Suprapubic skin (tissue), 4 donors: ENCODE data around the gene MADD. TPM values are rescaled to one million over a fixed set of nuclear protein-coding genes. Genes with fewer than 3 reads are reported as not detected.
A peak's percentile ranks its signal among the peaks of the same experiment; 100 is the strongest.

ENCODE experiments used
- DNase-seq, 2 donors: peaks; one replicate each; pipeline ENCODE4 v3.0.0-alpha.2; 2019; ENCODE audit warnings: low spot score in 2 of 2
- H3K27ac ChIP-seq: fragments of 200-600 bp; sonication (generic); one replicate; pipeline ENCODE4 v1.5.1; 2019
- H3K27me3 ChIP-seq: fragments of 200-600 bp; sonication (generic); one replicate; pipeline ENCODE4 v1.5.1; 2019
- H3K36me3 ChIP-seq: fragments of 200-600 bp; sonication (generic); one replicate; pipeline ENCODE4 v1.5.1; 2019
- H3K4me1 ChIP-seq: fragments of 200-600 bp; sonication (generic); one replicate; pipeline ENCODE4 v1.5.1; 2019
- H3K4me3 ChIP-seq: fragments of 200-600 bp; sonication (generic); one replicate; pipeline ENCODE4 v1.5.1; 2019; ENCODE audit warnings: mild to moderate bottlenecking
- H3K9me3 ChIP-seq: fragments of 200-600 bp; sonication (generic); one replicate; pipeline ENCODE4 v1.5.1; 2019
- EP300 ChIP-seq: sonication (generic); formaldehyde crosslinking; IDR thresholded peaks from one replicate; pipeline ENCODE4 v1.6.1; 2017; ENCODE audit warnings: antibody characterized with exemption
- POLR2A ChIP-seq, 2 donors: fragments of 450-650 bp; IDR thresholded peaks; one replicate each; pipeline ENCODE4 v1.6.1; 2017; ENCODE audit warnings: antibody characterized with exemption in 2 of 2, mild to moderate bottlenecking in 2 of 2, moderate library complexity in 2 of 2
- POLR2AphosphoS5 ChIP-seq, 3 donors: sonication (generic); formaldehyde crosslinking; IDR thresholded peaks; one replicate each; pipeline ENCODE4 v1.6.1; 2017; ENCODE audit warnings: antibody characterized with exemption in 3 of 3
- WGBS: methylation state at CpG from one replicate; pipeline ENCODE4 v1.1.5; 2018; 5-methylcytosine and 5-hydroxymethylcytosine counted together
- total RNA-seq, 4 donors: library from RNA; depleted of rRNA; stranded (reverse); fragments of >200 nt; gene quantifications; one replicate each; pipeline ENCODE4 v1.1.0, GENCODE V29; 2016
- TF ChIP-seq, protein P1 (sequence below), 2 donors: fragments of 200-600 bp in 1 of 2; fragments of 450-650 bp in 1 of 2; sonication (generic) in 1 of 2; IDR thresholded peaks; one replicate each; pipeline ENCODE4 v1.5.1; 2016 to 2019; ENCODE audit warnings: antibody characterized with exemption in 2 of 2, mild to moderate bottlenecking in 1 of 2, moderate library complexity in 1 of 2

The MADD gene
- total RNA-seq, 4 donors from 2014 or later, result 47.1 to 91.1 (median 71.3) TPM

DNA sequence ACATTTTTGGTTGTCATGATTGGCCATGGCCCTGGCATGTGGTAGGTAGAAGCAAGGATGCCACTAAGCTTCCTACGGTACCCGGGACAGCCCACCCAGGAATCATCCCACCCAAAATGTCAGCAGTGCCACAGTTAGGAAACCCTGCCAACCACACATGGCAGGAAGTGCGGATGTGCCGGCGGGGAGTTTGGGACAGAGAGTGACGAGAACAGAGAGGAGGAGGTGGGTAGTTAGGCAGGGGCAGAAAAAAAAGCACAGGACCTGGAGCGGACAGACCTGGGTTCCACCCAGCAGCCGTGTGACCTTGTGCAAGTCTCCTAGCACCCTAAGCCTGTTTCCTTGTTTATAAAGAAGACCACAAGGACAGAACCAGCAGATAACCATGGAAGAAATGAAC is 105.1 kb downstream of the MADD start:
- Histone ChIP-seq H3K4me3 (no peak overlapping the region), H3K27ac (no peak overlapping the region)
- 71% methylated on average over 8 of the region's 8 CpGs for WGBS

DNA sequence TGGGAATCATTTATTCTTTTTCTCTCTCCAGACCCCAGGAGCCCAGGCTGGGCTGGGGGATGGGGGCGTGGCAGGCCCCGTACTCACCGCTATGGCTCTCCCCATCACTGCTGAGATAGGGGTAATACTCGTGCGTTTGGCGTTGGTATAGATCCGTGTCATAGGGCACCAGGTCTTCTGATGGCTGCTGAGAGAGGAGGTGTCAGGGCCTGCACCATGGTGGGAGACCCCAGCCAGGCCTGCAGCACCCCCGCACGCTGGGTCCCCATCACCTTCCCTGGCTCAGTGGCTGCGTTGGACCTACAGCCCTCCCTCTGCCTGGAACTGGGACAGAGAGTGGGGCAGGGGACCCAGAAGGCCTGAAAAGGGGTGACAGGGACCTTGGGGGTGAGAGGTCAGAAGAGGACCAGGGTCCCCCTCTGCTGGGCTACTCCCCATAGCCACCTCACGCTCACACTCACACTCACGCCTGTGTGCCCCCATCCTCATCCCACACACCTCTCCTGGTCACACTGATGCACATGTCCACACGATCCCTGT is 105.7 kb downstream of the MADD start:
- DNase-seq, result no peak
- H3K4me3 ChIP-seq, result peak overlapping the region; percentile 42
- TF ChIP-seq POLR2A (IDR thresholded peaks at IDR 0.05) (no peak), EP300 (no peak), POLR2AphosphoS5 (IDR thresholded peaks at IDR 0.05) (no peak)
- TF ChIP-seq, protein P1, sequence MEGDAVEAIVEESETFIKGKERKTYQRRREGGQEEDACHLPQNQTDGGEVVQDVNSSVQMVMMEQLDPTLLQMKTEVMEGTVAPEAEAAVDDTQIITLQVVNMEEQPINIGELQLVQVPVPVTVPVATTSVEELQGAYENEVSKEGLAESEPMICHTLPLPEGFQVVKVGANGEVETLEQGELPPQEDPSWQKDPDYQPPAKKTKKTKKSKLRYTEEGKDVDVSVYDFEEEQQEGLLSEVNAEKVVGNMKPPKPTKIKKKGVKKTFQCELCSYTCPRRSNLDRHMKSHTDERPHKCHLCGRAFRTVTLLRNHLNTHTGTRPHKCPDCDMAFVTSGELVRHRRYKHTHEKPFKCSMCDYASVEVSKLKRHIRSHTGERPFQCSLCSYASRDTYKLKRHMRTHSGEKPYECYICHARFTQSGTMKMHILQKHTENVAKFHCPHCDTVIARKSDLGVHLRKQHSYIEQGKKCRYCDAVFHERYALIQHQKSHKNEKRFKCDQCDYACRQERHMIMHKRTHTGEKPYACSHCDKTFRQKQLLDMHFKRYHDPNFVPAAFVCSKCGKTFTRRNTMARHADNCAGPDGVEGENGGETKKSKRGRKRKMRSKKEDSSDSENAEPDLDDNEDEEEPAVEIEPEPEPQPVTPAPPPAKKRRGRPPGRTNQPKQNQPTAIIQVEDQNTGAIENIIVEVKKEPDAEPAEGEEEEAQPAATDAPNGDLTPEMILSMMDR (IDR thresholded peaks at IDR 0.05), result no peak
- H3K9me3 ChIP-seq, result no peaks in the 10 kb centered on the region
- 94% methylated on average over 4 of the region's 13 CpGs for WGBS
- no peak overlapping the region for H3K27ac ChIP-seq
- no peaks in the 10 kb centered on the region for H3K36me3 ChIP-seq
- no peaks in the 10 kb centered on the region for H3K27me3 ChIP-seq
- H3K4me1 ChIP-seq, result peaks cover 8% of the 10 kb centered on the region

More for the DNA sequence above, 105.1 kb downstream of the MADD start:
- Histone ChIP-seq H3K27me3 (no peaks in the 10 kb centered on the region), H3K4me1 (peaks cover 8% of the 10 kb centered on the region), H3K9me3 (no peaks in the 10 kb centered on the region), H3K36me3 (no peaks in the 10 kb centered on the region)
- TF ChIP-seq POLR2A (IDR thresholded peaks at IDR 0.05), result no peak
- TF ChIP-seq, protein P1 (IDR thresholded peaks at IDR 0.05), result no peak
- no peak for TF ChIP-seq POLR2AphosphoS5 (IDR thresholded peaks at IDR 0.05)
- TF ChIP-seq EP300, result no peak
- DNase-seq, result no peak

DNA sequence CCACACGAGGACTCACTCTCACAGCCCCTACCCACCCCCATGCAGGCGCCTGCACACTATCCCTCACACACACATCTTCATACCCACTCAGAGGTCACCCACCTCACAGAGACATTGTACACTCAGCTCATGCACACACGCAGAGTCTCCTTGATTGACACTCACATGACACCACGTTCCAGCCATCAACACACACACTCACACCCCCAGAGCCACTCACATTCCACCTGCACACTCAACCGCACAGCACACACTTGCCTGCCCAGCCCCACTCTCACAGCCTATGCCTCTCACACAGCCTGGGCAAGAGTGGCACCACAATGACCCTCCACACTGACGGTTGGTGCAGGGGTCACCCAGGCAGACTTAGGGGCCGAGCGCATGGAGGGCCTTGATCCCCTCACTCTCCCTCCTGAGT is 106.2 kb downstream of the MADD start:
- DNase-seq, result no peak
- no peak for TF ChIP-seq POLR2A (IDR thresholded peaks at IDR 0.05)
- TF ChIP-seq, protein P1 (IDR thresholded peaks at IDR 0.05), result no peak
- no peak for TF ChIP-seq POLR2AphosphoS5 (IDR thresholded peaks at IDR 0.05)
- no peak for TF ChIP-seq EP300
- H3K9me3 ChIP-seq, result no peaks in the 10 kb centered on the region
- peak overlapping the region; percentile 10 for H3K27ac ChIP-seq
- H3K27me3 ChIP-seq, result no peaks in the 10 kb centered on the region
- H3K4me3 ChIP-seq, result peak overlapping the region; percentile 42
- no peaks in the 10 kb centered on the region for H3K36me3 ChIP-seq
- peaks cover 8% of the 10 kb centered on the region for H3K4me1 ChIP-seq
- WGBS, result 76% methylated on average over 8 of the region's 8 CpGs

DNA sequence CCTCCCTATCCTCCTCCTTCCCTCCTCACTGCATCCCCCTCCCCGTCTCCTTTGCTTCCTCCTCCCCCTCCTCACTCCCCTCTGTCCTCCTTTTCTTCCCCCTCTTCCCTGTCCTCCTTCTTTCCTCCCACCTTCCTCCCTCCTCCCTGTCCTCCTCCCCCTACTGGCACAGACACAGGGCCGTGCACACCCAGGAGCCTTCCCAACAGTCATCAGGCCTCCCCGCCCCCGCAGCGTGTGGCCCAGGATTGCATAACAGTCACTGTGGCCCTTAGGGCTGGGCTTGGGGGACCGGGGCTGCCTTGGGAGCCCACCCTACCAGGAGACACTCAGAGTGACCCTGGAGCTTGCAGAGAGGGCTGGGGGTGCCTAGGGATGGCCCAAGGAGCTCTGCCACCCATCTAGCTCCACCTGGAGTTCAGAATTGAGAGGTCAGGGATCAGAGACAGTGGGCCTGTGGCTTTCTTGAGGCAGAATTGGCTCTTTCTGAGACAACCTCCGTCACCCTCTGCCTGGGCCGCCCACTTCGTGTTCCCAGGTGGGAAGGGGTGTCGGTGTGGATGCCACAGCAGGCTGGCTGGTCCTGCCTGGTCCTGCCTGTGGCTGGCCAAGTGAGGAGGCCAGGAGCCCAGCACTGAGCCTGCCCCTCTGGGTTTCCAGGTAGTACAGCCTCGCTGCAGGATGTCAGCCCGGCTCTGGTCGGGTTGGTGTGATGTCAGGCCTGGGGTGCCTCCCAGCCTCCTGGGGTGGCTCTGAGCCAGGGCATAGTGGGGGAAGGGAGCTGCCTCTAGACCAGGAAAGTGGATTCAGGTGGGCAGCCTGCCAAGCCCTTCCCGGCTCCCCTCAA is 106.8 kb downstream of the MADD start:
- Histone ChIP-seq H3K27ac (peak overlapping the region; percentile 71), H3K27me3 (no peaks in the 10 kb centered on the region), H3K36me3 (no peaks in the 10 kb centered on the region), H3K4me1 (peaks cover 8% of the 10 kb centered on the region), H3K4me3 (peak overlapping the region; percentile 42), H3K9me3 (no peaks in the 10 kb centered on the region)
- DNase-seq, result no peak
- WGBS, result 48% methylated on average over 6 of the region's 14 CpGs
- TF ChIP-seq POLR2AphosphoS5 (IDR thresholded peaks at IDR 0.05) (no peak), POLR2A (IDR thresholded peaks at IDR 0.05) (no peak), EP300 (no peak)
- TF ChIP-seq, protein P1 (IDR thresholded peaks at IDR 0.05), result no peak

DNA sequence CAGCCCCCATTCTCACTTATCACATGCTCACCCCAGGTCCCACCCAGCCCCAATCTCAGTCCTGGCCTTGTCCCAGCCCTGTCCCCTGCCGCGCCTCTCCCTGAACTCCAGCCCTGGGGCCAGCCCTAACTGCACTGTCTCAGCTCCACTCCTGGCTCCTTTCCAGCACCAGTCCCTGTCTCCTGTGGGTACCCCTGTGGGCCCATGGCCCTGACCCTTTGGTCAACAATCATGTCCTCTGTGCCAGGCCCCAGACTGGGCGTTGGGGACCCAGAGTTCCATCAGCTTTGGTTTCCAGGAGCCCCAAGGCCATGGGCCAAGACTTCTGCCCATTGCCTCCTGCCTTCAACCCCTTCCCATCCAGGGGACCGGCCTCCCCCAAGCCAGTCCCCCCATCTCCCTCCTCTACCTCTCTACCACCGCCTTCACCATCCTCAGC is 107.7 kb downstream of the MADD start:
- TF ChIP-seq, protein P1 (IDR thresholded peaks at IDR 0.05), result no peak
- TF ChIP-seq POLR2AphosphoS5 (IDR thresholded peaks at IDR 0.05), result no peak
- no peak for TF ChIP-seq POLR2A (IDR thresholded peaks at IDR 0.05)
- no peak for TF ChIP-seq EP300
- Histone ChIP-seq H3K27ac (peak overlapping the region; percentile 71), H3K4me1 (peaks cover 8% of the 10 kb centered on the region), H3K36me3 (no peaks in the 10 kb centered on the region), H3K4me3 (peak overlapping the region; percentile 42), H3K27me3 (no peaks in the 10 kb centered on the region), H3K9me3 (no peaks in the 10 kb centered on the region)
- 79% methylated on average over 5 of the region's 5 CpGs for WGBS
- no peak for DNase-seq
